ENCODE measurements around the gene CDC5L.

GRCh38 chr6:44442833-44443444 is 55.4 kb downstream of the CDC5L start:
- TF ChIP-seq REPIN1 (CRISPR knock-in tag; IDR thresholded peaks at IDR 0.05; ENCODE audit: borderline replicate concordance, low read depth) = no peak
- no peak for TF ChIP-seq HBP1 (CRISPR knock-in tag; IDR thresholded peaks at IDR 0.05; ENCODE audit: low read depth)
- TF ChIP-seq, protein P1, sequence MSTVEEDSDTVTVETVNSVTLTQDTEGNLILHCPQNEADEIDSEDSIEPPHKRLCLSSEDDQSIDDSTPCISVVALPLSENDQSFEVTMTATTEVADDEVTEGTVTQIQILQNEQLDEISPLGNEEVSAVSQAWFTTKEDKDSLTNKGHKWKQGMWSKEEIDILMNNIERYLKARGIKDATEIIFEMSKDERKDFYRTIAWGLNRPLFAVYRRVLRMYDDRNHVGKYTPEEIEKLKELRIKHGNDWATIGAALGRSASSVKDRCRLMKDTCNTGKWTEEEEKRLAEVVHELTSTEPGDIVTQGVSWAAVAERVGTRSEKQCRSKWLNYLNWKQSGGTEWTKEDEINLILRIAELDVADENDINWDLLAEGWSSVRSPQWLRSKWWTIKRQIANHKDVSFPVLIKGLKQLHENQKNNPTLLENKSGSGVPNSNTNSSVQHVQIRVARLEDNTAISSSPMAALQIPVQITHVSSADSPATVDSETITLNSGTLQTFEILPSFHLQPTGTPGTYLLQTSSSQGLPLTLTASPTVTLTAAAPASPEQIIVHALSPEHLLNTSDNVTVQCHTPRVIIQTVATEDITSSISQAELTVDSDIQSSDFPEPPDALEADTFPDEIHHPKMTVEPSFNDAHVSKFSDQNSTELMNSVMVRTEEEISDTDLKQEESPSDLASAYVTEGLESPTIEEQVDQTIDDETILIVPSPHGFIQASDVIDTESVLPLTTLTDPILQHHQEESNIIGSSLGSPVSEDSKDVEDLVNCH (CRISPR knock-in tag; IDR thresholded peaks at IDR 0.05) = no peak
- no peak for TF ChIP-seq ARID5B (CRISPR knock-in tag; IDR thresholded peaks at IDR 0.05)
- no peak for TF ChIP-seq ZNF777 (CRISPR knock-in tag; IDR thresholded peaks at IDR 0.05)
- no peak for TF ChIP-seq PTBP1 (IDR thresholded peaks at IDR 0.05; ENCODE audit: low read depth, low read length, poor library complexity, severe bottlenecking)
- no peak for TF ChIP-seq POLR2A (IDR thresholded peaks at IDR 0.05; ENCODE audit: insufficient read depth in 1 of 2, low read depth in 2 of 2, low read length in 2 of 2)
